Measurements from ENCODE around the gene OLFML2A.

The OLFML2A gene

GRCh38 chr9:124773473-124774128, 3.3 kb upstream of the OLFML2A start:
- Histone ChIP-seq H2AFZ (ENCODE audit: low read depth, low read length) (no peak overlapping the region), H3K9me3 (ENCODE audit: low read length) (no peaks in the 10 kb centered on the region), H3K36me3 (ENCODE audit: insufficient read depth, low read length) (no peaks in the 10 kb centered on the region), H3K4me1 (ENCODE audit: insufficient read depth, low read length) (peaks cover 21% of the 10 kb centered on the region), H3K27me3 (ENCODE audit: insufficient read depth, low read length) (peaks cover 29% of the 10 kb centered on the region), H3K4me3 (ENCODE audit: low read length) (no peak overlapping the region)

DNA sequence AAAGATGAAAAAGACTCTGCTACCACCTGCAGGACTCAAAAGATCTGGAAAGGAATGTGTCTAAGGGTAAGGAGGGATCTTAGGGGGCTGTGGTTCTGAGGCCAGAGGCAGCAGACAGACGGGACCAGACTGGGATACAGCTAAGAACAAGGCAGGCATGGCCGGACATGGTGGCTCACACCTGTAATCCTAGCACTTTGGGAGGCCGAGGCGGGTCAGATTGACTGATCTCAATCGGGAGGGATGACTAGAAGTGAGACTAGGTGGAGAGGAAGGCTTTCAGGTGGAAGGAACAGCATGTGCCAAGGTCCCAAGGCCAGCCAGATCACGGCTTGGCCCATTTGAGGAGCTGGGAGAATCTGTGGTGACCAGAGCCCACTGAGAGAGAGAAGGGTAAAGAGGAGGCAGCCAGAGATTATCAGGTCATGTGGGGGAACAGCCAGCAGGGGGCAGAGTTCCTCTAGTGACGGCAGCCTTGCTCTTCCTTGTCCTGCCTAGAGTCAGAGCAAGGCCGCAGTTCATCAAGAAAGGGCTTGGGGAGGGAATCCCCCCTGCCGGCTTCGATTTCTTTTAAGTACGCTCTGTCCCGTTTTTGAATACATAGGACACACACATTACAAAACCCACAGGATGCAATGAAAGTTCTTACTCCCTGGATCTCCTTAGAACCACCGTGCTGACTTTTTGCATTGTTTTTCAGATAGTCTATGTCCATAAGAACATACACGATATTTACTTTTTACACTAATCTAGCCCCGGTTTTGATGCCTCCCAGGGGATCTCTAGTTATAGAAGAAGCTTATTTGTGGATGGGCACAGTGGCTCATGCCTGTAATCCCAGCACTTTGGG, 2.6 kb upstream of the OLFML2A start:
- no peak overlapping the region for H2AFZ ChIP-seq (ENCODE audit: low read depth, low read length)
- no peaks in the 10 kb centered on the region for H3K36me3 ChIP-seq (ENCODE audit: insufficient read depth, low read length)
- peak overlapping the region; percentile 7 for H3K4me3 ChIP-seq (ENCODE audit: low read length)
- H3K4me1 ChIP-seq (ENCODE audit: insufficient read depth, low read length) = peaks cover 20% of the 10 kb centered on the region
- H3K27me3 ChIP-seq (ENCODE audit: insufficient read depth, low read length) = peaks cover 32% of the 10 kb centered on the region
- H3K9me3 ChIP-seq (ENCODE audit: low read length) = no peaks in the 10 kb centered on the region

- H3K4me3 ChIP-seq (ENCODE audit: low read length) = peak overlapping the region; percentile 27
Observed at GRCh38 chr9:124776618-124776953, 347 bp upstream of the OLFML2A start.

DNA sequence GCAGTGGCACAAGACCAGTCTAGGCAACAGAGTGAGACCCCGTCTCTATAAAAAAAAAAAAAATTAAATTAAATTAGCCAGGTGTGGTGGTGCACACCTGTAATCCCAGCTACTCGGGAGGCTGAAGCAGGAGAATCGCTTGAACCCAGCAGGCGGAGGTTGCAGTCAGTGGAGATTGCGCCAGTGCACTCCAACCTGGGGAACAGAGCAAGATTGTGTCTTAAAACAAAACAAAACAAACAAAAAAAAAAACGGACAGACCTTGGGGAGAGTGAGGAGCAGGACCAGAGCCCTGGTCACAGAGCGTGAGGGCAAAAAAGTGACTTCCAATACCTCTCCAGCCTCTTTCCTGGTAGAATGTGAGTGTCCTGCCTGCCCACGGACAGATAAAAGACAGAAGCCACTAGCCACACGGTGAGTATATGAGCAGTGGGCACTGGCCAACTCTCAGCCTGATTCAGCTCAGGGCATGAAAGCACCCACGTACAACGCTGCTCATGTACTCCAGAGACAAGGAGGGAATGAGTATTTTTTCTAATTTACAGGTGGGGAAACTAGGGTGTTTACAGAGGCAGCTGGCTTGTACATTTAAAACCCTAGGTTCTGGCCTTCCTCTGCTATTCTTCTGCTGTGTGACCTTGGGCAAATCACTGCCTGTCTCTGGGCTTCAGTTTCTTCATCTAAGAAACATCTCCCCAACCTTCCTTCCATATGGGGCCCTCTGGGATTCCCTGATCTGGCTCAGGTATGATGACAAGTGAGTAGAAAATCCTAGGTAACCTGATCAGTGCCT, 1.8 kb downstream of the OLFML2A start:
- peaks cover 17% of the 10 kb centered on the region for H3K4me1 ChIP-seq (ENCODE audit: insufficient read depth, low read length)
- H3K27me3 ChIP-seq (ENCODE audit: insufficient read depth, low read length) = peaks cover 32% of the 10 kb centered on the region
- no peak overlapping the region for H3K4me3 ChIP-seq (ENCODE audit: low read length)
- H3K9me3 ChIP-seq (ENCODE audit: low read length) = no peaks in the 10 kb centered on the region
- H3K36me3 ChIP-seq (ENCODE audit: insufficient read depth, low read length) = no peaks in the 10 kb centered on the region
- H2AFZ ChIP-seq (ENCODE audit: low read depth, low read length) = no peak overlapping the region

More at GRCh38 chr9:124776618-124776953, 347 bp upstream of the OLFML2A start:
- Histone ChIP-seq H3K9me3 (ENCODE audit: low read length) (no peaks in the 10 kb centered on the region), H2AFZ (ENCODE audit: low read depth, low read length) (no peak overlapping the region), H3K4me1 (ENCODE audit: insufficient read depth, low read length) (peaks cover 20% of the 10 kb centered on the region), H3K27me3 (ENCODE audit: insufficient read depth, low read length) (peaks cover 32% of the 10 kb centered on the region), H3K36me3 (ENCODE audit: insufficient read depth, low read length) (no peaks in the 10 kb centered on the region)

DNA sequence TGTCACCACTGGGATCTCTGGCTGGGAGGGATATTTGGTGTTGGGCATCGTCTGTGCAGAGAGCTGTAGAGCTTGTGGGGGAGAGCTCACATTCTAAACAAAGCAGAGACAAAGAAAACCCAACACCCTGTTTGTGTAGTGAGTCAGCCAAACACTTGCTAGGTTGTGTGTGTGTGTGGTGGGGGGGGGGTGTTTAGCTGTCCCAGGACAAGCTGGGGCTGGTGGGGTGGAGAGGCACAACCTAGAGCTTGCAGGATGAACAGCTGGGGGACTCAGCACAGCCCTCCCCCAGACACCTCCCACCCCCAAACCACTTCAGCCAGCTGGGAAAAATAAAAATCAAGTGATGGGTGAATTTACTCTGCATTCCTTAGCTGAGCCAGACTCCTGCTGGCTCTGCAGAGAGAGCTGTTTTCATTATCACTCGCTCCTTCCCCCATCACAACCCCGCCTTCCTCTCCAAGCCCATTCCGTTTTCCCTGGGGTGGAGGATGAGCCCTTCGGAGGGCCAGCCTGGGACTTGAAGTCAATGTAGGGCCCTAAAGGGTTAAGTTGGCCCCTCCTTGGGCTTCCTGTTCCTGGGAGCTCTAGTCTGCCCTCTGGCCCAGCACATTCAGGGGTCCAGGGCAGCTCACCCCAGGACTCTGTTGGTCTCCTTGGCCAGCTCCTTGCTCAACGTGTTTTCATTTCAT, 2.6 kb downstream of the OLFML2A start:
- H3K27me3 ChIP-seq (ENCODE audit: insufficient read depth, low read length) = peaks cover 32% of the 10 kb centered on the region
- no peaks in the 10 kb centered on the region for H3K36me3 ChIP-seq (ENCODE audit: insufficient read depth, low read length)
- H2AFZ ChIP-seq (ENCODE audit: low read depth, low read length) = no peak overlapping the region
- H3K4me1 ChIP-seq (ENCODE audit: insufficient read depth, low read length) = peaks cover 16% of the 10 kb centered on the region
- no peak overlapping the region for H3K4me3 ChIP-seq (ENCODE audit: low read length)
- no peaks in the 10 kb centered on the region for H3K9me3 ChIP-seq (ENCODE audit: low read length)

DNA sequence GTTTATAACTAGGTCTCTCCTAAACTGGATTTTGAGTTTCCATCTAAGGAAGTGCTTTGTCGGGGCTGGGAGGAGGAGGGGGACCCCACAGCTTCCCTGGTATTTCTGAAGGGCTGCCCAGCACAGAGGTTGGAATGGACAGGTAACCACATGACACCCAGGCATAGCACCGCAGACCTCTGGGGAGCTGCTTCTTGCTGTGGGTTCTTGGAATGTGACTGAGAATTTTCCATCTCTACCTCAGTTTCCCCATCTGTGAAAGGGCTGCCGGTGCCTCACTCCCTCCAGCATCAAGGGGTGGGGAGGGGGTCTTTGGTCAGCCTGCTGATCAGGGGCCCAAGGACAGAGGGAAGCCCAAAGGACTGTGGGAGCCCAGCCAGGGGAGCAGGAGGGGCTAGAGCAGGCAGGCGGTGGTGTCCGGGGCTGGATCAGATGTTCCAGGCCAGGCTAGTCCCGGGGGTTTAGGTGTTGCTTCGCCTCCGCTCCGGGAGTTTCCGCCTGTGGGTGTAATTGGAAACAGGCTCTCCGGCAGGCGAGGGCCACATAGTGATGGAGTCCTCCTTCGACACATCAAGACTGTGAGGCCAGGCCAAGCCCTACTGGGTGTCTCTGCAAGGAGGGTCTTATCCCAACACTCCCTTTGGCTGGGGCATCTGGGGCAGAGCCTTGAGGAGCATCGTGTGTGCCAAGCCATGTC, 3.3 kb downstream of the OLFML2A start:
- no peak overlapping the region for H2AFZ ChIP-seq (ENCODE audit: low read depth, low read length)
- H3K36me3 ChIP-seq (ENCODE audit: insufficient read depth, low read length) = no peaks in the 10 kb centered on the region
- peaks cover 14% of the 10 kb centered on the region for H3K4me1 ChIP-seq (ENCODE audit: insufficient read depth, low read length)
- no peak overlapping the region for H3K4me3 ChIP-seq (ENCODE audit: low read length)
- no peaks in the 10 kb centered on the region for H3K9me3 ChIP-seq (ENCODE audit: low read length)
- peaks cover 30% of the 10 kb centered on the region for H3K27me3 ChIP-seq (ENCODE audit: insufficient read depth, low read length)

DNA sequence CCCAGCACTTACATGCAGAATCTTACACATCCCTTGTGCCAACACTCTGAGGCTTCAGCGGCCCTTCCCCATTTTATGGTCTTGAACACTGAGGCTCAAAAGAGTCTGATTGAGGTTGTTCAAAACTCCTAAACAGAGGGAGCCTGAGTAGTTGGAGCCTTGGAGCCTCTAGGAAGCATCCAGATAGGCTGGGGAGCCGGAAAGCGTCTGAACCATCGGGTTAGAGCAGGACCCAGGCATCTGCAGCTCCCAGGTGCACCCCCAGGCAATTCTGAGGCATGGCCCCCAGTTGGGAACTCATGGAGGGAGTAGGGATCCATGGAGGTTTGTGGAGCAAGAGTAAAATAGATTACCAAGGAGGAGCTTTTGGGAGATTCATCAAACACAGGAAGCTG, 3.8 kb downstream of the OLFML2A start:
- Histone ChIP-seq H3K36me3 (ENCODE audit: insufficient read depth, low read length) (no peaks in the 10 kb centered on the region), H3K4me3 (ENCODE audit: low read length) (no peak overlapping the region), H3K27me3 (ENCODE audit: insufficient read depth, low read length) (peaks cover 27% of the 10 kb centered on the region), H3K4me1 (ENCODE audit: insufficient read depth, low read length) (peaks cover 14% of the 10 kb centered on the region), H2AFZ (ENCODE audit: low read depth, low read length) (no peak overlapping the region), H3K9me3 (ENCODE audit: low read length) (no peaks in the 10 kb centered on the region)

DNA sequence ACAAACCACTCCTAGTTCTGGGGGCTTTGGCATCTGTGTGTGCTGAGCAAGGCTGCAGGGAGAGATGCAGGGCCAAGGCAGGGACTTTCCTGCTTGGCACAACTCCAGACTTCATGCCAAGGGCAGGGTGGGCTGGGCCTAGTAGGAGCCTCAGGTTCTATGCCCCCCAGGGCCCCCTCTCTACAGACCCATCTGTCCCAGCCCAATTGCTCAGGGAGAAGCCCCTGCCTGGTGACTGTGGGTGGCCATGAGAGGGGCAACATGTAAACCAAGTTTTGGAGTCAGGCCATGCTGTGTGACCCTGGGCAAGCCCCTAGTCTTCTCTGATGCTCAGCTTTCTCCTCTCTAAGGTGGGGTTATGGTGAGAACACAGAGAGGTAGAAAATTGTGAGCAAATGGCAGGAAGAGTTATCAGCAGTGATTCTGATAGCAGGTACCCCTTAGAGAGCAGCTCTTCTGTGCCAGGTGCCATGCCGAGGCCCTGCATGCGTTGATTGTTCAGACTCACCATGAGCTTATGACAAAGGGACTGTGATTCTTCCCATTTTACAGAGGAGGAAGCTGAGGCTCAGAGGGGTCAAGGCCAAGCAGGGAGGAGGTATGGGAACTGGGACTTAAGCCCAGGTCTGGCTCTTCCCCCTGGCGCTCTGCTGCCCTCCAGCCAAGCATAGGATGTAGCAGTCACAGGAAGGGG, 5.2 kb downstream of the OLFML2A start:
- H2AFZ ChIP-seq (ENCODE audit: low read depth, low read length) = no peak overlapping the region
- H3K4me1 ChIP-seq (ENCODE audit: insufficient read depth, low read length) = peaks cover 14% of the 10 kb centered on the region
- H3K4me3 ChIP-seq (ENCODE audit: low read length) = no peak overlapping the region
- H3K36me3 ChIP-seq (ENCODE audit: insufficient read depth, low read length) = no peaks in the 10 kb centered on the region
- peaks cover 13% of the 10 kb centered on the region for H3K27me3 ChIP-seq (ENCODE audit: insufficient read depth, low read length)
- no peaks in the 10 kb centered on the region for H3K9me3 ChIP-seq (ENCODE audit: low read length)

DNA sequence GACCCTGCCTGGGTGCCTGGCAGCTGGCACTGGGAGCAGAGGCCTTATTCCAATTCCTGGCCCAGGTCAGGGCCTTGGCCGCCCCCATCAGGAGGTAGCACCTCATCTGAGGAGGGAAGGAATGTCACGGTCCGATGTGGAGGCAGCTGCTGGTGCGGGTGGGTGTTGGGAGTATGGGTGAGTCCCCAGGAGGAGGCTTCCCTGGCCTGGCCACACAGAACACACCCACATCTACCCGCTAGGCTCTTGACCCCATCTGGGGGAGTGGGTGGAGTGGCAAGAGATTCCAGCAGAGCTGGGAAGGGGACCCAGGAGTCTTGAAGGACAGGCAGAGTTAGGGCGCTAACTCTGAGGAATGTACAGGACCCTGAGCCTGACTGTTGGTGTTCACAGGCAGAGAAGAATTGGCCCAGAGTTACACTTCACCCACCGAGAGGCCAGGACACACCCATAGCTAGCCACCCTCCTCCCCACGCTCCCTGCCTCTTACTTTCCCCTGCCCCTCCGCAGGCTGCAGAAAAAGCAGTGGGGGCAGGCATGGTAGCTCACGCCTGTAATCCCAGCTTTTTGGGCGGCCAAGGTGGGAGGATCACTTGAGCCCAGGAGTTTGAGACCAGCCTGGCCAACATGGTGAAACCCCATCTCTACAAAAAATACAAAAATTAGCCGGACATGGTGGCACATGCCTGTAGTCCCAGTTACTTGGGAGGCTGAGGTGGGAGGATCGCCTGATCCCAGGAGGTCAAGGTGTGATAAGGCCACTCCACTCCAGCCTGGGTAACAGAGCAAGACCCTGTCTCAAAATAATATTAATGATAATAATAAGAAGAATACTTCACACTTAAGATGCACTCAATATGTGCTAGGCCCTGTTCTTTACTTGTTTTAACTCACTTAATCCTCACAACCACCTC, 6.0 kb downstream of the OLFML2A start:
- peaks cover 14% of the 10 kb centered on the region for H3K4me1 ChIP-seq (ENCODE audit: insufficient read depth, low read length)
- H3K36me3 ChIP-seq (ENCODE audit: insufficient read depth, low read length) = no peaks in the 10 kb centered on the region
- peaks cover 5% of the 10 kb centered on the region for H3K27me3 ChIP-seq (ENCODE audit: insufficient read depth, low read length)
- H2AFZ ChIP-seq (ENCODE audit: low read depth, low read length) = no peak overlapping the region
- no peaks in the 10 kb centered on the region for H3K9me3 ChIP-seq (ENCODE audit: low read length)
- H3K4me3 ChIP-seq (ENCODE audit: low read length) = no peak overlapping the region

- peaks cover 1% of the 10 kb centered on the region for H3K27me3 ChIP-seq (ENCODE audit: insufficient read depth, low read length)
- H2AFZ ChIP-seq (ENCODE audit: low read depth, low read length) = no peak overlapping the region
- peaks cover 12% of the 10 kb centered on the region for H3K4me1 ChIP-seq (ENCODE audit: insufficient read depth, low read length)
- no peaks in the 10 kb centered on the region for H3K36me3 ChIP-seq (ENCODE audit: insufficient read depth, low read length)
- H3K4me3 ChIP-seq (ENCODE audit: low read length) = no peak overlapping the region
- H3K9me3 ChIP-seq (ENCODE audit: low read length) = no peaks in the 10 kb centered on the region
Observed at GRCh38 chr9:124783830-124784229, 6.9 kb downstream of the OLFML2A start.

DNA sequence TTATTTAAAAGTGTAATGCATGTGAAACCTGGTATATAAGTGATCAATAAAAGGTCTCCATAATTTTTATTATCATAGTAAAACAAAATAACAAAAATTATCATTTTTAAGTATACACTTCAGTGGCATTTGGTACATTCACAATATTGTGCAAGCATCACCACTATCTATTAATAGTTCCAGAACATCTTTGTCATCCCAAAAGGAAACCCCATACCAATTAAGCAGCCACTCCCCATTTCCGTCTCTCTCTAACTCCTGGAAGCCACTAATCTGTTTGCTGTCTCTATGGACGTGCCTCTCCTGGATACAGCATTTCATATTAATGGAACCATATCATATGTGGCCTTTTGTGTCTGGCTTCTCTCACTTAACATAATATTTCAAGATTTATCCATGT, 7.6 kb downstream of the OLFML2A start:
- H3K4me1 ChIP-seq (ENCODE audit: insufficient read depth, low read length) = peaks cover 6% of the 10 kb centered on the region
- H3K9me3 ChIP-seq (ENCODE audit: low read length) = no peaks in the 10 kb centered on the region
- no peak overlapping the region for H3K4me3 ChIP-seq (ENCODE audit: low read length)
- no peaks in the 10 kb centered on the region for H3K36me3 ChIP-seq (ENCODE audit: insufficient read depth, low read length)
- no peak overlapping the region for H2AFZ ChIP-seq (ENCODE audit: low read depth, low read length)
- no peaks in the 10 kb centered on the region for H3K27me3 ChIP-seq (ENCODE audit: insufficient read depth, low read length)

All from neuron (in vitro differentiated cells).